Left kidney (tissue), 2 donors: ENCODE measurements around the gene DDHD1. TPM values are rescaled to one million over a fixed set of nuclear protein-coding genes. Genes with fewer than 3 reads are reported as not detected.
A peak's percentile ranks its signal among the peaks of the same experiment; 100 is the strongest.
"Not testable (repeated sequence)": the region's sequence is repeated elsewhere in the genome, so short reads cannot be mapped to it uniquely, and the experiment has no call there.

ENCODE experiments used
- DNase-seq: peaks from one replicate; pipeline ENCODE4 v3.0.0-alpha.2; 2013
- polyA plus RNA-seq: library from polyadenylated mRNA; unstranded; fragments of 120-200 nt; gene quantifications from one replicate; pipeline ENCODE4 v1.2.1, GENCODE V29; 2013; ENCODE audit not compliant: insufficient read length

Gene DDHD1
- polyA plus RNA-seq, 1 donor, result 17.6 TPM

- no peak for DNase-seq
Observed at GRCh38 chr14:53153702-53154112, 584 bp upstream of the DDHD1 start.

- peak; percentile 37 for DNase-seq
Observed at GRCh38 chr14:53152184-53152886, 788 bp downstream of the DDHD1 start.

GRCh38 chr14:53151523-53152183 is 1.5 kb downstream of the DDHD1 start:
- peak; percentile 39 for DNase-seq

- DNase-seq, result no peak
Observed at GRCh38 chr14:53149668-53150316, 3.3 kb downstream of the DDHD1 start.

GRCh38 chr14:53148671-53149070 is 4.5 kb downstream of the DDHD1 start:
- no peak for DNase-seq

- no peak for DNase-seq
Observed at GRCh38 chr14:53147893-53148292, 5.2 kb downstream of the DDHD1 start.

GRCh38 chr14:53147208-53147607 is 5.9 kb downstream of the DDHD1 start:
- DNase-seq, result no peak

GRCh38 chr14:53146739-53147138 is 6.4 kb downstream of the DDHD1 start:
- no peak for DNase-seq

GRCh38 chr14:53144244-53144643 is 8.9 kb downstream of the DDHD1 start:
- no peak for DNase-seq

- no peak for DNase-seq
Observed at GRCh38 chr14:53140585-53140984, 12.5 kb downstream of the DDHD1 start.

- DNase-seq, result no peak
Observed at GRCh38 chr14:53137568-53138203, 15.4 kb downstream of the DDHD1 start.

- DNase-seq, result not testable (repeated sequence)
Observed at GRCh38 chr14:53130491-53130890, 22.6 kb downstream of the DDHD1 start.

- DNase-seq, result no peak
Observed at GRCh38 chr14:53128303-53129028, 24.7 kb downstream of the DDHD1 start.

GRCh38 chr14:53127832-53128231 is 25.3 kb downstream of the DDHD1 start:
- no peak for DNase-seq

- DNase-seq, result no peak
Observed at GRCh38 chr14:53127151-53127550, 26.0 kb downstream of the DDHD1 start.

- DNase-seq, result no peak
Observed at GRCh38 chr14:53126731-53127130, 26.4 kb downstream of the DDHD1 start.

GRCh38 chr14:53124786-53125185 is 28.3 kb downstream of the DDHD1 start:
- no peak for DNase-seq

GRCh38 chr14:53121419-53121818 is 31.7 kb downstream of the DDHD1 start:
- not testable (repeated sequence) for DNase-seq

- not testable (repeated sequence) for DNase-seq
Observed at GRCh38 chr14:53117479-53117878, 35.6 kb downstream of the DDHD1 start.

GRCh38 chr14:53113989-53114388 is 39.1 kb downstream of the DDHD1 start:
- no peak for DNase-seq

GRCh38 chr14:53110096-53110495 is 43.0 kb downstream of the DDHD1 start:
- no peak for DNase-seq
